ENCODE measurements around the gene IL26. TPM values are rescaled to one million over a fixed set of nuclear protein-coding genes. Genes with fewer than 3 reads are reported as not detected.
"Not testable (repeated sequence)": the region's sequence is repeated elsewhere in the genome, so short reads cannot be mapped to it uniquely, and the experiment has no call there.

The IL26 gene
- polyA plus RNA-seq, 5 donors, result not detected

DNA sequence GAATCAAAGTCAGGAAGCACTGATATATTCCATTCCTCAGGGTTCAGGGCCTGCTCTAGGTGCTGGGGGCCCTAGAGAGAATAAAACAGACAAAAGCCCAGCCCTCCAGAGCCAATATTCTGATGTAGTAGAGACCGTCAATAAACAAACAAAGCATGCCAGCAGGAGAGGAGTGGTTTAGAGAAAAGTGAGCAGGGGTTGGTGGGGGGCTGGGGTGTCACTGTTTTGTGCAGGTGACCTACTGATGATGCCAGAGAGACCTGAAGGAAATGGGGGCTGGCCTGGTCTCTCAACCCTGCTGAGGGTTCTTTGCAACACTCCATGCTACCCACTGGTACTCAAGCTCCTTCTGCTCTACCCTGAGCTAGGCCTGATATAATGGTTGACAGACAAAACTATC, 26.5 kb downstream of the IL26 start:
- DNase-seq, result no peak

DNA sequence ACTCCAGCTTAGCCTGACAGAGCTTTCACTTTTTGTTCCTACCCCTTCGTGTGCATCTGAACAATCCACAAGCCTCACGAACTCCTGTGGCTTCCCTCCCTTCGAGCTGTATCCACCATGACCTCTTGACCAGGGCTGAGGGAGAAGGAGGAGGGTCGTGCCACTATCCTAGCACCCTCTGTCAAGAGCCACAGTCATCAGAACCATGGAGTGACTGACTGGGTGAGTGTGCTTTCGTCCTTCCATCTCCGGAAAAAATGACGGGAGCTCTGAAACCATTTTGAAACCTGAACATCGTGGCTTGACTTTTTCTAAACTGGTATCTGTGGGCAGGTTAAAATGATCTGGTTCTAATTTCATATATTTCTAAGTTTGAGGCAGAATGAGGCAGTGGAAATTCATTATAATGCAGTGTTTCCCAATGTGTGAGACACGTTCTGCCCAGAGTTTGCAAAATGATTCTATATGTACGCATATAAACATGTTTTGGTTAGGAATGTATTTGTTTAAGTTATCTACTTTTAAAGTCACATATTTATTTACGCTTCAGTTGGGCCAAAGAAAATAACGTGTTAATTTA, 27.0 kb downstream of the IL26 start:
- DNase-seq, result no peak

DNA sequence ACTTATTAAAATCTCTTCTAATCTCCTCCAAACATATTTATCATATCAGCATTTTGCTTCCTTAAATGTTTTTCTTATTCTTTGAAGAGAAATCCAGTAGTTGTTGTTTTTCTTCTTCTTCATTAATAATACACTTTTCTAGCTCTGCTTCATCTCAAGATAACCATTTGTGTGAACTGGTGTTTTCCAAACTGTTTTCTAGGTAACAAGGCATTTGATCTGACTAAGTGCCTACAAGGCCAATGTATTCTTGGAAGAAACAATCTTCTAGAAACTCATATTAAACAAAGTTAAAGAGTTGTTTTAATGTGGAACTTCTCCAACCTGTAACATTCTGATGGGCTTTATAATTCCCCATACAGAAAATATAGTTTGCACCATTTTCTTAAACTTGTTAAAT, 35.3 kb downstream of the IL26 start:
- no peak for DNase-seq

DNA sequence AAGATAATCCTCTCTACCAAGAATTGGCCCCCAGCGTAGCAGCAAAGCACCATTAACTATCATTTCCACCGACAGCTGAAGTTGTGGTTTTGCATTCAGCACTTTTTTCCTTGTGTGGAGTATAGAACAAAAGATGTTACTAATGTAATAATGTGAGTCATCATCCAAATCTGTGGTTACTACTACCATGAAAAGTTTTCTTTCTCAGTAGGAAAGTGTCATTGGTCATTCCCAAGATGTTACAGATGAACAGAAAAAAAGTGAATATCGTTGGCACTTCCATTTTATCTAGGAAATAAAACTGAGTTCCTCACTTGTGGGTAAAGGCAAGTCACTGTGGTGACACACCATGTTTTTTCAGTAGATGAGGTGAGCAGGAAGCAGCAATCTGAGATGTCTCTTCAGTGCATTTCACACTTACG, 35.8 kb downstream of the IL26 start:
- no peak for DNase-seq

DNA sequence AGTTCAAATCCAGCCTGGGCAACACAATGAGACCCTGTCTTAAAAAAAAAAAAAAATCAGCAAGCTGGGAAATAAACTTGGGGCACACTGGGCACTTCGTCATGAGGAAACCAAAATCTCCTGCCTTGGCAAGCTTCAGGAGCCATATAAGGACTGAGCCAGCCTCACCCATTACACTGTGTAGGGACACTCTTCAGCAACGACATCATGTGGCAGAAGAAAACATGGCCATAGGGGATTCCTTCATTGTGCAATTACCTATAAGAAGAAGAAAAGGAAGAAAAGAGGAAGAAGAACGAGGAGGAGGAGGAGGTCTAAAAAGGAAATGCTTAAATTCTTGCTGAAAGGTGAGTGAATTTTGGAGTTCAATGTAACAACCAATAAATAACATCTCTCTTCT, 40.0 kb downstream of the IL26 start:
- DNase-seq, result no peak

DNA sequence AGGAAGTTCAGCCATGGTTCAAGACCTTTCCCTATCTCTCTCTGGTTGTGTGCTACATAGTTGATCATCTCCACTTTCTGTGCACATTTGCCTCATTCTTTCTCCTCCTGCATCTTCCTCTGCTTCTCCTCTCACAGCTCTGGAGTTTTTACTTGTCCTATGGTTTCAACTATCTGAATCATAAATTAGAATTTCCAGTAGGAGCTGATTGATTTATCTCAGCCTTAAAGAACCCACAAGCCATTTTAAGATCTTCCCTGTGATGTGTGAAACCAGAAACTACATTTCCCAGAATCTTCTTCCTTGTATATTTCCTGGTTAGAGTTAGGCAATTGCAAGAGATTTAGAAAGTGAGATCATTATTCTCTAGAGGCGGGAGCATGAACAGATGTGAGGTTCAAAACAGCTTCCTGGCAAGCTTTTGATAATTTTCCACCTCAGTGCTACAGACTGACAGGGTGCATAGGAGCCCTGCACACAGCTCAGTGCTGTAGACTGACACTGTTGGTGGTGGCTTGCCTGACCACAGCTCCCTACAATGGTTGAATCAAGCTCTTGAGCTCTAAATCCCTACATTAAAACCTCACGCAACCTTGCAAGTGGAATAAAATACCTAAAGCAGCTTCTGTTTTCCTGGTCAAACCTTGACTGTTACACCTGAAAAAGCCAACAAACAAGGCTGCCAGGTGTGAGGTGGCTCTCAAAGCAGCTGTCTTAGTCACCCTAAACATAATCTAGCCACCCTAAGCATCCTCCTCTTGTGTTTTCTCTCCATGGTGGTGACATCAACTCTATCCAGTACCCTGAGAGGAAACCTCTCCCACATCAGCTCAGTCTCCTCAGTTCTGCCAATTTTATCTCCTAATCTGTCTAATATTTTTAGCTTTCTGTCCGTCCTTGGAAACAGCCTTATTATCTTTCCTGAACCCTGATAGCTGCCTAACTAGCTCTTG, 44.5 kb downstream of the IL26 start:
- no peak for DNase-seq

DNA sequence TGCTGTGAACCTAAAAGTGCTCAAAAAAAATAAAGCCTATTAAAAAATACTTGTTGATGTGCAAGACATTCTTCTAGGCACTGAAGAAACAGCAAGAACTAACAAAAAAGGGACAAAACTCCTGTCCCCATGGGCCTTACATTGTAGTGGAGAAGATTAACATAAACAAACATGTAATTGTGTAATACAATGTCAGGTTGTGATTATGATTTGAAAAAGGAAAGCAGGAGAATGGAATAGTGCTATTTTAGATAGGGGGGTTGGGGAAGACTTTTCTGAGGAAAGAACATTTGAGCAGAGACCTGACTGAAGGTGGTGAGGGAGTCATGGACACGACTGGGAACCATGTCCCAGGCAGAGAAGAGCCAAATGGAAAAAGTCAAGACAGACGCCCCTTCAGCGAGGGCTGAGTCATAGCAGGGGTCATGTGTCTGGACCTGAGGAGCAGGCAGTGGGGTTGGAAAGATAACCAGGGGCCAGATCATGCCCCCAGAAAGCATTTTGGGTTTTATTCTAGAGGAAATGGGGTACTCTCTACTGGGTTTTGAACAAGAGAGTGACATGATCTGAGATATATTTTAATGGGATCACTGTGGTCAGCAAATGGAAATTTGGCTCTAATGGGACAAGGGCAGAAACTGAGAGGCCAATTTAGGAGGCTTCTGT, 46.7 kb downstream of the IL26 start:
- no peak for DNase-seq

DNA sequence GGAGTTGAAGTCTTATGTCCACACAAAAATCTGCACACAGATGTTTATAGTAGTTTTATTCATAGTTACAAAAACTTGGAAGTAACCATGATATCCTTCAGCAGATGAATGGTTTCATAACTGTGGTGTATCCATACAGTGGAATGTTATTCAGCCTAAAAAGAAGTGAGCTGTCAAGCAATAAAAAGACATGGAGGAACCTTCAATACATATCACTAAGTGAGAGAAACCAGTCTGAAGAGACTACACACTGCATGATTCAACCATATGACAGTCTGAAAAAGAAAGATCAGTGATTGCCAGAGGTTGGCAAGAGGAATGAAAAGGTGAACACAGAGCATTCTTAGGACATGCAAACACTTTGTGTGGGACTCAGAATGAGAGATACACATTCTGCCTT, 47.4 kb downstream of the IL26 start:
- DNase-seq, result no peak

DNA sequence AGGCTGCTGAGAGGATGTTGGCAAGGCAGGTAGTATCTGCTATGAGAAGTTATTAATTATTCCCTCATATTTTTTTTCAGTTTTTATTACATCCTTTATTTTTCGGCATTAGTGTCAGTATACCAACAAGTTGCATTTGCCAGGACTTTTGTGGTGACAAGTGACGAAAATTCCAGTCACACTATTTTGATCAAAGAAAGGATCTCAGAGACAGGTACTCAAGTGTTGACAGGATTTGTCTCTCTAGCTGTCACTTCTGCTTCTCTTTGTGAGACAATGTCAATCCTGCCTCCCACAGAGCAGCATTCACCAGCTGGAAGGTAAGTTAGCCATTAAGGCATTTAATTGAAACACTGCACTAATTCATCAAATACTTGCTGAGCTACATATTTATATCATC, 48.0 kb downstream of the IL26 start:
- no peak for DNase-seq

DNA sequence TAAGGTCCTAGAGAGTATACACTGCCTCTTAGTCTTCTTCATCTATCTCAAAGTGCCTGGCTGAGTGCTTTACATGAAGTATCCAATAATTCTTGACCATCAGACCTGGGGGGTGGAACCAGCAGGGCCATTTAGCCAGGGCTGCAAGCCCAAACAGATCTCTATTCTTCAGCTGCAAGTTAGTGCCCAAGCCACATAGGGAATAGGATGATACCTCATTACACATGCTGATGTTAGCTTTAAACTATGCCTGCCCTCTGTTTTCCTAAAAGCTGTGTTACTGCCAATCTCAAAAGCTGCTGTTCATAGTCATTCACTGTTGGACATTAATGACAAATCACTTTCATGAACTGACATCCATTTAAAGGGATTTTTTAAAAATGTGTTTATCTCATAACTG, 49.4 kb downstream of the IL26 start:
- DNase-seq, result no peak

DNA sequence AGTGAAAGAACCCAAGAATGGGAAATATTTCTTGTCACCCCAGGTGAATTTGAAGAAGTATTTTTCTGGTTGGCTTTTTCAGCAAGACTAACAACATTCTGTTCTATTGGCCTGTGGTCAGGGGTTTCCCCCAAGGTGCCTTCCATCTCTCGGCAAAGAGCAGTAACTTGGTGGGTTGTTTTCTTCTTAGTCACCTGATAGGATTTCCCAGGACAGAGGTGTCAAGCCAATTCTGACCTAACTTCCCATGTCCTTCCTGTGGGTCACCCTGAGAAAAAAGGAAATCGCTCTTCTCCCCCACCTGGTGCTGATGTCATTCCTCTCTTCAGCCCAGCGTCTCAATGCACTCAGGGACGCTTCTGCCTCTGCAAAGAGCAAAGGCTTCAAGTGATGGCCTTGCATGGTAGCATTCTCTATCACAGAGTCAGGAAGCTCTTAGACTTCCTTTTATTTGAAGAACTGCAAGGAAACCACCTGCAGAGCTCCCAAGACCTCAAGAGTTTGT, 50.0 kb downstream of the IL26 start:
- DNase-seq, result no peak

DNA sequence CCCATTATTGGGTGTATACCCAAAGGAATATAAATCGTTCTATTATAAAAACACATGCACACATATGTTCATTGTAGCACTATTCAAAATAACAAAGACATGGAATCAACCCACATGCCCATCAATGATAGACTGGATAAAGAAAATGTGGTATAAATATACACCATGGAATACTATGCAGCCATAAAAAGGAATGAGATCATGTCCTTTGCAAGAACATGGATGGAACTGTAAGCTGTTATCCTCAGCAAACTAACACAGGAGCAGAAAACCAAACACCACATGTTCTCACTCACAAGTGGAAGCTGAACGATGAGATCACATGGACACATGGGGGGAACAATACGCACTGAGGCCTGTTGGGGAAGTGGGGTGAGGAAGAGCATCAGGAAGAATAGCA, 50.8 kb downstream of the IL26 start:
- DNase-seq, result not testable (repeated sequence)

DNA sequence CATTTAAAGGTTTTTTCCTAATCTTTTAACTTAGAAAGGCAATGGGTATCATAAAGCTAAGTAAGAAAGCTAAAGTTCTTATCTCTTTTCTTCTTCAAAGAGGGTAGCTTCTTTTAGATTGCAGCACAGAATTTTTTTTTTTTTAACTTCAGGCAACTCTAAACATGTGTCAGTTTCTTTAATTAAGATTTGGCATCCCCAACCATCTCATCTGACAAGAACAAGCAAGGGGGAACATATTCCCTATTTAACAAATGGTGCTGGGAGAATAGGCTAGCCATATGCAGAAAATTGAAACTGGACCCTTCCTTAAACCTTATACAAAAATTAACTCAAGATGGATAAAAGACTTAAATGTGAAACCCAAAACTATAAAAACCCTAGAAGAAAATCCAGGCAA, 51.8 kb downstream of the IL26 start:
- no peak for DNase-seq

DNA sequence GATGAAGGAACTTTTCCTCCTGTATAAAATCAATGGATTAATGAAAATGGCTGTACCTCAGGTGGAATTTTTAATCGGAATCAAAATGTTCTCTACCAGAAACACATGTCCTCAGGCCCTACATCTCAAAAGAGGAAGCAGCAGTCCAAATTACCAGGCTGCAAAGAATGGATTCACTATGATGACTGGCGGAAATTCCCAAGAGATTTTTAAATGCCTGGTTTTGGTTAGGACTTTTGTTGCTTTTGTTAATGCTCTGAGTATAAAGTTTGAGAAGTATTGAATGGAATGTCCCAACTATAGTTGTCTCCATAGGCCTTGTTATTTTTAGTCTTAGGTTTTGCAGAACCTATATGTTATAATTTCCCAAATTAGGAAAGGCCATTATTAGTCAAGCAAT, 54.9 kb downstream of the IL26 start:
- no peak for DNase-seq

DNA sequence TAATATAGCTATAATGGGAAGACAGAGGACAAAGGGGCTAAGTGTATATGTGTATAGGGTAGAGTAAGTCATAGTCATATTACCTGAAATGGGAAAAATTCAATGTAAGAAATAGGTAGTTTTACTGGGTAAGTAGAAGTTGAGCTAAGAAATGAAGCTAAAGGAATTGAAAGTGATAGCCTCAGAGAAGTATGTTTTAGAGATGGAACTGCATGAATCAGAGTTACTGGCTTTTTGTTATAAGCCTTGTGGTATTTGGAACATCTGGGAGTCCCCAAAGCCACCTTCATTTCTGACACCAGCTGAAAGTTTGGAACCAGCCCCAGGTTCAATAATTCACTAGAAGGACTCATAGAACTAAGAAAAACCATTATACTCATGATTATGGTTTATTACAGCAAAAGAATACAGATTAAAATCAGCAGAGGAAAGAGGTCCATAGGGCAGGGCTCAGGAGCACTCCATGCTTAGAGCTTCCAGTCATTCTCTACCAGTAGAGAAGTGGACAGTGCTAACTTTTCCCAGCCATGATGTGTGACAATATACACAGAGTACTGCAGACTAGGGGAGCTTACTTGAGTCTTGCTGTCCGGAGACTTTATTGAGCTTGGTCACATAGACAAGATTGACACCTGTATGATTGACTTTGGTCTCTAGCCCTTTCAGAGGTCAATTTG, 56.3 kb downstream of the IL26 start:
- no peak for DNase-seq

DNA sequence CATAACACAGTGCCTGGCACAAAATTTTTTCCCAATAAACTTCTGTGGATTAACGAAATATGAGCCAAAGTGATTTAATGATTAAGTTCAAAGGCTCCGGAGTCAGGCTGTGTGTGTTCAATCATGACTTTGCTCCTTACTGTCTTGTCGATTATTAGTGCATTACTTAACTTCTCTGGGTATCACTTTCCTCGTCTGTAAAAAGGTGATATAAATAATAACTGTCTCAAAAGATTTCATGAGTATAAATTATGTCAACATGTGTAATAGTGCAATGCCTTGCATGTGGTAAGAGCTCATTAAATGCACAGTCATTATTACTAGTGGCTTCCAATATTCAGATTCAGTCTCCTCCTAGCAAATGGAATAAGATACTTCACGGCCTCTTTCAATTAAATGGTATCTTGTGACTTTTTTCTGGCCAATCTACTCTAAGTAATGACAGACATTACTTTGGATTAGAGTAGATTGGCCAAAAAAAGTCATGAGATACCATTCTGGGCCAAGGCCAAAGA, 59.2 kb downstream of the IL26 start:
- DNase-seq, result no peak

DNA sequence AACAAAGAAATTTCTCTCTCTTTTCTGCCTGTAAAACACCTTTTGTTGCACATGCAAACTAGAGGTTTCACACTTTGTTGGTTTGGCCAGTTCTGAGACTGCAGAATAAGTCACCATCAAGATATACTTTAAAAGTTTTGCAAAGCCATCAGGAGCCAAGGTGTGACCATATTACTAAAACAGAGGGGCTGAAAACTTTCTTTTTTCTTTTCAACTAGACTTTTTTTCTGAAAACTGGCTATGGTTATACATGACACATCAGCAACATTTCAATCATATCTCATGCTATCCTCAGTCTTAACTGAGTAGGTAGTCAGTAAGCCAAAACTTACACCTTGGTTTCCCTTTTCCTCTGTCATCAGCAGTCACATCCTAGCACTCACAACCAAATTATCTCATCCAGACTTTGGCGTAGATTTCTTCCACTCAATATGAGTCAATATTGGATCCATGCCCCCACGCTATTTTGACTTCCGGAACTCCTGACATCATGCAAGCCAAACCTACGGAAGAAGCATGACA, 62.0 kb downstream of the IL26 start:
- no peak for DNase-seq

DNA sequence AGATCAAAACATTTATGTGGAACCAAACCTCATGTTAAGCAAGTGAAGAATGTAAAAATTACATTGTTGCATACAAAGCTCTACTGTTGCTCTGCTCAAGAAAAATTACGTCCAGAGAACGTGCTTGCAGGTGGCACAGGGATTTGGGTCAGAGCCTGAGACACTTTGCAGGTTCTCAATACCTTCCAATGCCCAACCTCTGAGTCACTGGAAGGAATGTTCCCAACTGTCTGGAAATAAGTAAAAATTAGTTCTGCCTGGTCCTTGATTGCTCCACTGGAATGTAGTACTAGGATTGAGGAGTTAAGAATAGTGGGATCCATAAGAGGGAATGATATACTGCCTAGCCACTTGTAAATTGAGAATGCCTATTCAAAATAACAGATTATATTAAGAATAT, 63.2 kb downstream of the IL26 start:
- no peak for DNase-seq

DNA sequence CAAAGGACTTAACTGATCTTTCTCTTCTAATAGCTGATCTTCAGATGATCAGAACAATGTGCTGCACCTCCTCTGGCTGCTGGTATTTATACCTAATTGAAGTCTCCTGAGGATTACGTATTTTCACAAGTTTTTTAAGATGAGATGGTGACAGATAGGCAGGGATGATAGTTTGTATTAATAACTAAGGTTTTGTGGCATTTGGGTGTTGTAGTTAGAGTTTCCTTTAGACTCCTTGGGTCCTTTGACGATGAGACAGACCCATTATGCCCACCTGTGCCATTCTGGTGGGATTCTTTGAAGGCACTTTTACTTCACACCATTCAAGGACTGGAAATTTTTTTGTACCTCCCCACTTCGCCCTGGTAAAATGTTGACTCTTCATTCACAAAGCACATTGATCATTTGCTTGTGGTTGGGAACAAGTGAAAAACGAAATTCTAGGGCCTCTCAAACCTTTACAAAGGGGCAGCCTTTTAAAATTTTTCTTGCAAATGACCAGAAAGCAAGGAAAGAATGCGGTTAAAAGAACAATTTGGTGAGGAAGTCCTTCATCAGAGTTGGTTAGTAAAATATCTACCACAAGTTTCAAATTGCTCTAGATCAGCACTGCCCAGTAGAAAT, 65.8 kb downstream of the IL26 start, which contains the start of gene IFNG:
IFNG (minus strand) TSS at position 60 of the 624 bp plus-strand sequence. CDS start 125 bp downstream, outside the sequence.
- DNase-seq, result no peak

DNA sequence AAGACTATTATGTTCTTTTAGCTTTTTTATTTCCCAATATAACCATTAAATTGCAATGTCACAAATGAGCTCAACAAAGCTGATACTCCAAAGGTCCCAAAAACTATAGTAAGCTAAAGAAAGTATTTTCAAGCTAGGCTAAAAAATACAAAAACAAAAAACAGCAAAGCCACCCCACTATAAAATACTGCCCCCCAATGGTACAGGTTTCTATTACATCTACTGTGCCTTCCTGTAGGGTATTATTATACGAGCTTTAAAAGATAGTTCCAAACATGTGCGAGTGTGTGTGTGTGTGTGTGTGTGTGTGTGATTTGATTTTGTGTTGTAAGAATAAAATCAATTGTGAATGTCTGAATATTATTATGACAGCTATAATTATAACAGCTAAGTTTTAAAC, 67.2 kb downstream of the IL26 start:
- DNase-seq, result no peak

DNA sequence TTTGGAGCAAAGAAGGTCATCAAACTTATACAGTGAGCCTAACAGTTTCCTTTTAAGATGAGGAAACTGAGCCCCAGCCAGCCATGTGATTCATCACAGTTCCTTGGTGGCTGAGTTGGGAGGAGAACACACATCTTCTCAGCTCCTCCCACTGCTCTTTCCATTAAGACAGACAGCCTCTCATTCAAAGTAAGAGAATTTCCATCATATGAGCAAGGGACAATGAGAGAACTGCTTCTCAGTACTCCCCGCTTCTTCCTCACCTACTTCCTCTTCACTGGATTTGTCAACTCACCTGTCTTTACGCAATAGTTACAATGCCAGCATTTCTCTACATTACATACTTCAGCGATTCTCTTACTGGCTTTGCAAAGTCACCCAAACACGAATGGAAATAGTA, 68.2 kb downstream of the IL26 start:
- no peak for DNase-seq
